Measurements from ENCODE around the gene MAP2K1.

Gene MAP2K1

GRCh38 chr15:66399276-66399675, 12.6 kb downstream of the MAP2K1 start:
- H3K27ac ChIP-seq (ENCODE audit: low read depth, low read length): no peak overlapping the region
- no peak overlapping the region for H3K4me3 ChIP-seq (ENCODE audit: low read length)
- no peaks in the 10 kb centered on the region for H3K9me3 ChIP-seq (ENCODE audit: insufficient read depth, low read depth, low read length)
- peaks cover 3% of the 10 kb centered on the region for H3K36me3 ChIP-seq (ENCODE audit: insufficient read depth, low read length)
- no peak overlapping the region for H3K9ac ChIP-seq (ENCODE audit: low read depth, low read length)
- H3K4me1 ChIP-seq (ENCODE audit: insufficient read depth, low read length): peaks cover 42% of the 10 kb centered on the region
- no peaks in the 10 kb centered on the region for H3K27me3 ChIP-seq (ENCODE audit: insufficient read depth, low read length)
- WGBS: 95% methylated on average over 8 of the region's 8 CpGs

DNA sequence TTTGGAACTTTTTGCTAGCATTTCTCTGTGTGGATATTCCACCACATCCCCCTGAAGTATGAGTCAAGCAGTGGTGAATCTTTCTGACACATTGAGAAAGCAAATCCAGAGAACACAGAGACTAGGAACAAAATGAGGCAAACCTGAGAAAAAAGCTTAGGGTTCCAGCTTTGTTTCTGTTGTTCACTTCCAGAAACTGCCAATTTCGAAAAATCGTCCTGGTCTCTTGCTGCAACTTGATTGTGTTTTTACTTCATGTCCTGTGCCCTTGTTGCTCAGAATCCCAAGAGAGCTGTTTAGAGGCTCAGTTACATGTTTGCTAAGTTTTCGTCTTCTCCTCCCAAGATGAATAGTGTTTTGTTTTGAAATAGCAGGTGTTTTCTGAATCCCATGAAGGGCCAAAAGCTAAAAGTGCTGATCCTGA, 13.7 kb downstream of the MAP2K1 start:
- H3K4me1 ChIP-seq (ENCODE audit: insufficient read depth, low read length): peaks cover 52% of the 10 kb centered on the region
- peaks cover 3% of the 10 kb centered on the region for H3K36me3 ChIP-seq (ENCODE audit: insufficient read depth, low read length)
- H3K9ac ChIP-seq (ENCODE audit: low read depth, low read length): no peak overlapping the region
- H3K27ac ChIP-seq (ENCODE audit: low read depth, low read length): no peak overlapping the region
- WGBS: 90% methylated on average over 3 of the region's 3 CpGs
- no peaks in the 10 kb centered on the region for H3K27me3 ChIP-seq (ENCODE audit: insufficient read depth, low read length)
- no peaks in the 10 kb centered on the region for H3K9me3 ChIP-seq (ENCODE audit: insufficient read depth, low read depth, low read length)
- H3K4me3 ChIP-seq (ENCODE audit: low read length): no peak overlapping the region

DNA sequence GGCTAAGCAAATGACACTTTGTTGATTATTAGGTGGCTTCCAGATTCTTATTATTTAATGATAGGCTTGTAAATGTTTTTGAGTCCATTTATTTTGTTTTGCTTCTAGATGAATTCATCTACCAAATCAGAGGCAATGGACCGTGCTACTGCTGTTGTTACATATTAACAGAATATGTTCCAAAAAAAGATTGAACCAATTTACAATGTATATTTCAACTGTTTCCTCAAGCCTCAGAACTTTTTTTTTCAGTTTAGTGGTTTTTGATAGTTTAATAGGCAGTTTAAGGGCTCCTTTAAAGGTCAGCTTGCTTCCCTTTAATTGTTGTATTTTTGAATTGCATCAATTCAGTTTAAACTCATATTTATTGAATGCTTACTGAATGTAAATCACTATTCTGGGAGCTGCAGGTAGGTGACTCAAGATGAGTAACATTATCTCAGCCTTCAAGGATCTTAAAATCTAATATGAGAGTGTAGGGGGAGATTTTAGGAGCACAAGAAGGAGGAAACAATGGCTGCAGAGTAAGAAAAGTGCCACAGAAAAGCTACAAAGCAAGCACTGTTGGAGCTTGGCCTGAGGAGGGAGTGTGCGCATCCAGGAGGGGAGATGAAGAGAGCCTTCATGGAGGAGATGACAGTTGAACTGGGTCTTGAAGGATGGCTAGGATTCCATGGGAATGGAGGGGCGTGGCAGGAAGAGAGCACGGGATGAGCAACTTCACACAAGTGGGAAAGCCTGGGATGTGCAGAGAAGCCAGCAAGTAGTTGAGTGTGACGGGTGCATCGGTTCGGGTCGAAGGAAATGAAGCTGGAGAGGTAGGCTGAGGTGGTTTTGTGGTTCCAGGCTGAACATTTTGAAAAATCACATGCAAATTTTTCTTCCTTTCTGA, 14.7 kb downstream of the MAP2K1 start:
- no peak overlapping the region; the same call in 1 of the 2 replicates for H3K9ac ChIP-seq (ENCODE audit: low read depth, low read length)

GRCh38 chr15:66402761-66403284, 16.1 kb downstream of the MAP2K1 start:
- Histone ChIP-seq H3K36me3 (ENCODE audit: insufficient read depth, low read length) (no peaks in the 10 kb centered on the region; the same call in 1 of the 2 replicates), H3K4me3 (ENCODE audit: low read length) (no peak overlapping the region), H3K9ac (ENCODE audit: low read depth, low read length) (peak overlapping the region; percentile 28; the same call in 1 of the 2 replicates), H3K4me1 (ENCODE audit: insufficient read depth, low read length) (peaks cover 61% of the 10 kb centered on the region), H3K9me3 (ENCODE audit: insufficient read depth, low read depth, low read length) (no peaks in the 10 kb centered on the region), H3K27me3 (ENCODE audit: insufficient read depth, low read length) (no peaks in the 10 kb centered on the region), H3K27ac (ENCODE audit: low read depth, low read length) (no peak overlapping the region)
- WGBS: 93% methylated on average over 2 of the region's 3 CpGs

More for the DNA sequence above, 14.7 kb downstream of the MAP2K1 start:
- H3K4me3 ChIP-seq (ENCODE audit: low read length): no peak overlapping the region
- peaks cover 2% of the 10 kb centered on the region for H3K36me3 ChIP-seq (ENCODE audit: insufficient read depth, low read length)
- H3K27me3 ChIP-seq (ENCODE audit: insufficient read depth, low read length): no peaks in the 10 kb centered on the region
- no peaks in the 10 kb centered on the region for H3K9me3 ChIP-seq (ENCODE audit: insufficient read depth, low read depth, low read length)
- 88% methylated on average over 7 of the region's 8 CpGs for WGBS
- no peak overlapping the region for H3K27ac ChIP-seq (ENCODE audit: low read depth, low read length)
- peaks cover 61% of the 10 kb centered on the region for H3K4me1 ChIP-seq (ENCODE audit: insufficient read depth, low read length)

- Histone ChIP-seq H3K27me3 (ENCODE audit: insufficient read depth, low read length) (no peaks in the 10 kb centered on the region), H3K4me3 (ENCODE audit: low read length) (no peak overlapping the region), H3K9me3 (ENCODE audit: insufficient read depth, low read depth, low read length) (no peaks in the 10 kb centered on the region), H3K4me1 (ENCODE audit: insufficient read depth, low read length) (peaks cover 61% of the 10 kb centered on the region), H3K36me3 (ENCODE audit: insufficient read depth, low read length) (no peaks in the 10 kb centered on the region; the same call in 1 of the 2 replicates), H3K9ac (ENCODE audit: low read depth, low read length) (peak overlapping the region; percentile 28; the same call in 1 of the 2 replicates), H3K27ac (ENCODE audit: low read depth, low read length) (peak overlapping the region; percentile 80)
- WGBS: 93% methylated on average over 5 of the region's 5 CpGs
These were observed 16.6 kb downstream of the MAP2K1 start for GRCh38 chr15:66403323-66403722.

- Histone ChIP-seq H3K4me3 (ENCODE audit: low read length) (no peak overlapping the region; the same call in 1 of the 2 replicates), H3K9me3 (ENCODE audit: insufficient read depth, low read depth, low read length) (no peaks in the 10 kb centered on the region), H3K27ac (ENCODE audit: low read depth, low read length) (peak overlapping the region; percentile 80), H3K9ac (ENCODE audit: low read depth, low read length) (peak overlapping the region; percentile 56; the same call in 1 of the 2 replicates), H3K4me1 (ENCODE audit: insufficient read depth, low read length) (peaks cover 61% of the 10 kb centered on the region), H3K27me3 (ENCODE audit: insufficient read depth, low read length) (no peaks in the 10 kb centered on the region), H3K36me3 (ENCODE audit: insufficient read depth, low read length) (no peaks in the 10 kb centered on the region; the same call in 1 of the 2 replicates)
- WGBS: 69% methylated on average over 7 of the region's 8 CpGs
These were observed 17.4 kb downstream of the MAP2K1 start for GRCh38 chr15:66404122-66404521.

GRCh38 chr15:66404532-66404931, 17.8 kb downstream of the MAP2K1 start:
- H3K4me1 ChIP-seq (ENCODE audit: insufficient read depth, low read length): peaks cover 63% of the 10 kb centered on the region
- no peaks in the 10 kb centered on the region for H3K27me3 ChIP-seq (ENCODE audit: insufficient read depth, low read length)
- H3K36me3 ChIP-seq (ENCODE audit: insufficient read depth, low read length): no peaks in the 10 kb centered on the region; the same call in 1 of the 2 replicates
- 26% methylated on average over 7 of the region's 7 CpGs for WGBS
- no peaks in the 10 kb centered on the region for H3K9me3 ChIP-seq (ENCODE audit: insufficient read depth, low read depth, low read length)
- H3K27ac ChIP-seq (ENCODE audit: low read depth, low read length): peak overlapping the region; percentile 80
- H3K4me3 ChIP-seq (ENCODE audit: low read length): no peak overlapping the region; the same call in 1 of the 2 replicates
- H3K9ac ChIP-seq (ENCODE audit: low read depth, low read length): peak overlapping the region; percentile 56

- Histone ChIP-seq H3K4me3 (ENCODE audit: low read length) (no peak overlapping the region), H3K27me3 (ENCODE audit: insufficient read depth, low read length) (no peaks in the 10 kb centered on the region), H3K9me3 (ENCODE audit: insufficient read depth, low read depth, low read length) (no peaks in the 10 kb centered on the region), H3K9ac (ENCODE audit: low read depth, low read length) (no peak overlapping the region; the same call in 1 of the 2 replicates), H3K4me1 (ENCODE audit: insufficient read depth, low read length) (peaks cover 67% of the 10 kb centered on the region), H3K27ac (ENCODE audit: low read depth, low read length) (peak overlapping the region; percentile 72), H3K36me3 (ENCODE audit: insufficient read depth, low read length) (no peaks in the 10 kb centered on the region)
- WGBS: 90% methylated on average over 2 of the region's 2 CpGs
These were observed 18.3 kb downstream of the MAP2K1 start for GRCh38 chr15:66405007-66405406.

- H3K9me3 ChIP-seq (ENCODE audit: insufficient read depth, low read depth, low read length): no peaks in the 10 kb centered on the region
- no peak overlapping the region for H3K9ac ChIP-seq (ENCODE audit: low read depth, low read length)
- 86% methylated on average over 2 of the region's 3 CpGs for WGBS
- peaks cover 66% of the 10 kb centered on the region for H3K4me1 ChIP-seq (ENCODE audit: insufficient read depth, low read length)
- H3K27ac ChIP-seq (ENCODE audit: low read depth, low read length): peak overlapping the region; percentile 4; the same call in 1 of the 2 replicates
- no peak overlapping the region for H3K4me3 ChIP-seq (ENCODE audit: low read length)
- H3K27me3 ChIP-seq (ENCODE audit: insufficient read depth, low read length): no peaks in the 10 kb centered on the region
- no peaks in the 10 kb centered on the region for H3K36me3 ChIP-seq (ENCODE audit: insufficient read depth, low read length)
These were observed 18.9 kb downstream of the MAP2K1 start for GRCh38 chr15:66405615-66406014.

DNA sequence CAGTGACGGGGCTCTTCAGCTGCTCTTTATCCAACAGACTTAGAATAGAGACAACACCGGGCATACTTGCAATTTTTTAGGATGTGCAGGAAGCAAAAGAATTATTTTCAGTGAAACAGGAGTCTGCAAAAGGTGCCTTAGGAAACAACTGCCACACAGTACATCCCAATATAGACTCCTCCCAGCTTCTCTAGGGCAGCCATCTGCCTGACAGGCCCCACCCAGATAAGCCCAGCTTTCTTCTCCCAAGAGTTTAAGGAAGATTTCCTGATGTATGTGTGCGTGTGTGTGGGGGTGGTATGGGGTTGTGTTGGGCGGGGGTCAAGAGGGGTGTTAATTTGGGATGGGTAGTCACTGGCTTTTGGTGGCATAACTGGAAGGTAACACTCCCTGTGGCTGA, 21.5 kb downstream of the MAP2K1 start:
- peaks cover 2% of the 10 kb centered on the region; the same call in 1 of the 2 replicates for H3K9me3 ChIP-seq (ENCODE audit: insufficient read depth, low read depth, low read length)
- no peak overlapping the region for H3K4me3 ChIP-seq (ENCODE audit: low read length)
- H3K27ac ChIP-seq (ENCODE audit: low read depth, low read length): no peak overlapping the region
- peaks cover 51% of the 10 kb centered on the region for H3K4me1 ChIP-seq (ENCODE audit: insufficient read depth, low read length)
- H3K27me3 ChIP-seq (ENCODE audit: insufficient read depth, low read length): no peaks in the 10 kb centered on the region
- WGBS: 94% methylated on average over 4 of the region's 4 CpGs
- no peak overlapping the region for H3K9ac ChIP-seq (ENCODE audit: low read depth, low read length)
- H3K36me3 ChIP-seq (ENCODE audit: insufficient read depth, low read length): no peaks in the 10 kb centered on the region

DNA sequence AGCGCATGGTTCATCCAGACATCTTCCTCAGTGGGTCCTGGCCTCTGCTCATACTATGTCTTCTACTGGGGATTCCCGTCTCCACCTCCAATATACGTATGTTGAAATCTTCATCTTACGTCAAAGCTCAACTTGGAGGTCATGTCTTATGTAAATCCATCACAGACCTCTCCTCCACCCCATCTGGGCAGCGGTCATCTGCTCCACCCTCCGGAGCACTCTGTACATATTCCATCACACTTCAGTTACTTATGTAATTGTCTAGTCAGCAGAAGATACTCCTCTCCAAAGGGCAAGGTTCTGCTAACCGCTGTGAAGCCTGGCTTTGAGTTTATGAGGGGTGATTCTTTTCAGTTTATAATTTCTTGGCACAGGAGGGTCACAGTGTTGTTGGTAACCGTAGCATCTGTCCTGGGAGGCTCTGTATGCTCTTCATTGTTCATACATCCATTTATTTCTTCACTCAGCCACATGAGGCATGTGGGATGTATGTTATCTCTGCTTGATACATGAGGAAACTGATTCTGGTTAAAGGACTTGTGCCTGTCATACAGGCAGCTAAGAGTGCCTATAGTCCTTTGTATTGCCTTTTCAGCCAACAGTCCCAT, 22.1 kb downstream of the MAP2K1 start:
- H3K27me3 ChIP-seq (ENCODE audit: insufficient read depth, low read length): no peaks in the 10 kb centered on the region
- 95% methylated on average over 7 of the region's 8 CpGs for WGBS

More for the DNA sequence above, 22.1 kb downstream of the MAP2K1 start:
- H3K9ac ChIP-seq (ENCODE audit: low read depth, low read length): no peak overlapping the region
- H3K36me3 ChIP-seq (ENCODE audit: insufficient read depth, low read length): no peaks in the 10 kb centered on the region
- peaks cover 7% of the 10 kb centered on the region; the same call in 1 of the 2 replicates for H3K9me3 ChIP-seq (ENCODE audit: insufficient read depth, low read depth, low read length)
- no peak overlapping the region for H3K4me3 ChIP-seq (ENCODE audit: low read length)
- no peak overlapping the region for H3K27ac ChIP-seq (ENCODE audit: low read depth, low read length)
- peaks cover 46% of the 10 kb centered on the region for H3K4me1 ChIP-seq (ENCODE audit: insufficient read depth, low read length)

Measured in HUES64 (cell line).